ENCODE data around the gene TRH. TPM values are rescaled to one million over a fixed set of nuclear protein-coding genes. Genes with fewer than 3 reads are reported as not detected.

Gene TRH
- total RNA-seq, 4 donors from 2014 or later, result not detected

DNA sequence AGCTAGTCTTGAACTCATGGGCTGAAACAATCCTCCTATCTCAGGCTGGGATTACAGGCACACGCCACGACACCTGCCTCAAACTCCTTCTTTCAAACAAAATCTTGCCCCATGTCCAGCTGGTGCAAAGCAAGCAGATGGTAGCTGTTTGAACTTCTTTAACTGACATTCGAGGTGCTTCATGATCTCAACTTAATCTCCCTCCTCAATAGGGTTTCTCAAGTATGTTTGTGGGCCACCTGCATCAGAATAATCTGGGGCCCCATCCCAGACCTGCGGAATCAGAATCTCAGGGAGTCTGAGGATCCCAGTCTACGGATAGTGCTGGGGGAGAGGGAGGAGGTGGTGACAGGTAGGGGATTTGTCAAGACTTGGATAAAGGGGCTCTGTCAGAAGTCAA, 20.9 kb upstream of the TRH start:
- no peaks in the 10 kb centered on the region for H3K4me1 ChIP-seq
- no peaks in the 10 kb centered on the region for H3K27me3 ChIP-seq
- DNase-seq, result peak in 1 of 3 donors; percentile 4
- no peak overlapping the region for H3K27ac ChIP-seq
- no peak for TF ChIP-seq POLR2A (IDR thresholded peaks at IDR 0.05)
- TF ChIP-seq, protein P1, sequence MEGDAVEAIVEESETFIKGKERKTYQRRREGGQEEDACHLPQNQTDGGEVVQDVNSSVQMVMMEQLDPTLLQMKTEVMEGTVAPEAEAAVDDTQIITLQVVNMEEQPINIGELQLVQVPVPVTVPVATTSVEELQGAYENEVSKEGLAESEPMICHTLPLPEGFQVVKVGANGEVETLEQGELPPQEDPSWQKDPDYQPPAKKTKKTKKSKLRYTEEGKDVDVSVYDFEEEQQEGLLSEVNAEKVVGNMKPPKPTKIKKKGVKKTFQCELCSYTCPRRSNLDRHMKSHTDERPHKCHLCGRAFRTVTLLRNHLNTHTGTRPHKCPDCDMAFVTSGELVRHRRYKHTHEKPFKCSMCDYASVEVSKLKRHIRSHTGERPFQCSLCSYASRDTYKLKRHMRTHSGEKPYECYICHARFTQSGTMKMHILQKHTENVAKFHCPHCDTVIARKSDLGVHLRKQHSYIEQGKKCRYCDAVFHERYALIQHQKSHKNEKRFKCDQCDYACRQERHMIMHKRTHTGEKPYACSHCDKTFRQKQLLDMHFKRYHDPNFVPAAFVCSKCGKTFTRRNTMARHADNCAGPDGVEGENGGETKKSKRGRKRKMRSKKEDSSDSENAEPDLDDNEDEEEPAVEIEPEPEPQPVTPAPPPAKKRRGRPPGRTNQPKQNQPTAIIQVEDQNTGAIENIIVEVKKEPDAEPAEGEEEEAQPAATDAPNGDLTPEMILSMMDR (IDR thresholded peaks at IDR 0.05), result no peak
- H3K4me3 ChIP-seq, result no peak overlapping the region
- no peaks in the 10 kb centered on the region for H3K36me3 ChIP-seq
- no peaks in the 10 kb centered on the region for H3K9me3 ChIP-seq

DNA sequence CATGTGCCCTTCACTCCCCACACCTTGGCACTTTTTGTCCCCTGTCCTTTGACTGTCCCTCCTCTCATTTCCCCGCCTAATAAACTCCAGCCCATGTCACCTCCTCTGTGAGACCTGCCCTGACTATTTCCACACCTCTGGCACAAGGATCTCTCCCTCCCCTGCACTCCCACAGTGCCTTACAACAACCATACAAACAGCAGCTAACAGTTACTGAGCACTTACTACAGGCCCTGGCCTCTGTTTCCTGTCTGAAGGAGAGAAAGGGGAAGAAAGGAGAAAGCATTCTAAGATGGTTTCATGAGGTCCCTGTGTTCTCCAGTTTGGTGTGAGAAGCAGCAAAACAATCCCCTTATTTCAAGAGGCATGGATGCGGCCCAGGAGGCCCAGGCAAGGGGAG, 20.0 kb upstream of the TRH start:
- Histone ChIP-seq H3K27ac (no peak overlapping the region), H3K4me3 (no peak overlapping the region), H3K27me3 (no peaks in the 10 kb centered on the region), H3K4me1 (no peaks in the 10 kb centered on the region), H3K36me3 (no peaks in the 10 kb centered on the region), H3K9me3 (no peaks in the 10 kb centered on the region)
- DNase-seq, result no peak
- TF ChIP-seq, protein P1 (IDR thresholded peaks at IDR 0.05), result no peak
- TF ChIP-seq POLR2A (IDR thresholded peaks at IDR 0.05), result no peak

DNA sequence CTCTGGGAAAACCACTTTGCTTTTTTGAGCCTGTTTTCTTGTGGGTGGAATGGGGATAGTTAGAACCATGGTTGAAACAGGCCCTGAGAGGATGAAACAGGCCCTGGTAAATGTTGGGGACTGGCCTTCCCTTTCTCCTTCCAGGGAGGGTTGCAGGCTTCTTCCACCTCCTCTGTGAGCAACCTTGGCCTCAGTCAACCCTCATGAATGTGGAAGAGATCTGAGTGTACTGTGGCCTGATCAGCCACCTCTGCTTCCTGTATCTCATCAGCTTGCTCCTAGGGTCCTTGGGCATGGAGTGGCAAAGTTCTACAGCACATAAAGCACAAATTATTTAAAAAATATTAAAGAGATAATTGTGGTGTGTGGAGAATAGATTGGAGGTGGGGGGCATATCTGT, 17.6 kb upstream of the TRH start:
- TF ChIP-seq POLR2A (IDR thresholded peaks at IDR 0.05), result no peak
- no peaks in the 10 kb centered on the region for H3K27me3 ChIP-seq
- no peak overlapping the region for H3K27ac ChIP-seq
- H3K9me3 ChIP-seq, result no peaks in the 10 kb centered on the region
- H3K36me3 ChIP-seq, result no peaks in the 10 kb centered on the region
- no peak overlapping the region for H3K4me3 ChIP-seq
- no peaks in the 10 kb centered on the region for H3K4me1 ChIP-seq
- no peak for DNase-seq

DNA sequence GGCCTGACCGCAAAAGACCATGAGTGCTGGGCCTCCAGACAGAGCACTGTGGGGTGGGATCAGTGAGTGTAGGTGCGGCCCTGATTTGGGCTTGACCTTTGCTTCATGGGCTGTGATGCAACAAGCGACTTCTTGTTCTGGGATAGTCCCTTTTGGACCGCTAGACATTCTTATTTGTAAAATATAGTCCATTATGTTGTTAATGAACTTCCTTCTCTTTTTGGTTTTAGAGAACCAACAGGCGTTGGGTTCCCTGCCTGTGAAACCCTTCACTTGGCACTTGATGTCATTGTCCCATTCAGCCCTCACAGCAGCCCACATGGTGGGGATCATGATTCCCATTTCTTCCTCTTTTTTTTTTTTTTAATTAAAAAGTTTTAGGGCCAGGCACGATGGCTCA, 15.8 kb upstream of the TRH start:
- no peak for DNase-seq
- TF ChIP-seq POLR2A (IDR thresholded peaks at IDR 0.05), result no peak
- TF ChIP-seq, protein P1 (IDR thresholded peaks at IDR 0.05), result no peak
- Histone ChIP-seq H3K27ac (no peak overlapping the region), H3K4me3 (no peak overlapping the region), H3K9me3 (no peaks in the 10 kb centered on the region), H3K4me1 (no peaks in the 10 kb centered on the region), H3K27me3 (no peaks in the 10 kb centered on the region), H3K36me3 (no peaks in the 10 kb centered on the region)

DNA sequence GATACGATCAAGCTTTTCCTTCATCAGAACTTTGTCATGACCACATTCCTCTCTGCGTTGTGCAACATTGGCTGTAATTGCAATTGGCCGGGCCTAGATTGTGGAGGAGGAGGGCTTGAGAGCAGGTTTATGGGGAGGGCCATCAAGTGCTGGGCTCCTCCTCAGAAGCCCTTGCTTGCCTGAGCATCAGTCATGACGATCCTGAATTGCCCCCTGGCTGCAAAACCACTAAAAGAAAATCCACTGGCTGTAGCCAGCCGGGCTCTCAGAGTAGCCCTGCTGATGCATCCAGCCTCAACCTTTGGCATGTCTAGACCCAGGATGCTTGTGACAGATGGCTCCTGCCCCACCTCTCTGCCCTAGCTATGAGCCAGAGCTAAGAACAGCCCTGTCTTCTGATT, 13.4 kb upstream of the TRH start:
- H3K4me1 ChIP-seq, result no peaks in the 10 kb centered on the region
- no peaks in the 10 kb centered on the region for H3K36me3 ChIP-seq
- no peak for TF ChIP-seq POLR2A (IDR thresholded peaks at IDR 0.05)
- TF ChIP-seq, protein P1 (IDR thresholded peaks at IDR 0.05), result no peak
- H3K27ac ChIP-seq, result no peak overlapping the region
- H3K9me3 ChIP-seq, result no peaks in the 10 kb centered on the region
- no peaks in the 10 kb centered on the region for H3K27me3 ChIP-seq
- DNase-seq, result no peak
- no peak overlapping the region for H3K4me3 ChIP-seq

DNA sequence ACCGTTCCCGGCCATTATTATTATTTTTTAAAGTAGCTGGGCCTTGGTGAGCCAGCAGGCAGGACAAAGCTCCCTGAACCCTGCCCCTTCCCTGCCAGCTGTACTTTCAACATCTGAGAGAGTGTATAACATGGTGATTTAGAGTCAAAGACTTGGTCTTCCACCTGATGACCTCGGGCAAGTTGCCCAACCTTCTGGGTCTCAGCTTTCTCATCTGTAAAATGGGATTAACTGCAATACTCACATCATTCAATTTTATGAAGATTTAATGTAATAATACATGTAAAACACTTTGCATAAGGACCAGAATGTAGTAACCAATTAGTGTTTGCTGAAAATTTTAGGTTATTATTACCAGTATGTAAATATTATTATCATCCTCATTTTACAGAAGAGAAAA, 11.9 kb upstream of the TRH start:
- Histone ChIP-seq H3K4me1 (no peaks in the 10 kb centered on the region), H3K36me3 (no peaks in the 10 kb centered on the region), H3K27me3 (no peaks in the 10 kb centered on the region), H3K9me3 (no peaks in the 10 kb centered on the region), H3K27ac (no peak overlapping the region), H3K4me3 (no peak overlapping the region)
- TF ChIP-seq POLR2A (IDR thresholded peaks at IDR 0.05), result no peak
- DNase-seq, result no peak

DNA sequence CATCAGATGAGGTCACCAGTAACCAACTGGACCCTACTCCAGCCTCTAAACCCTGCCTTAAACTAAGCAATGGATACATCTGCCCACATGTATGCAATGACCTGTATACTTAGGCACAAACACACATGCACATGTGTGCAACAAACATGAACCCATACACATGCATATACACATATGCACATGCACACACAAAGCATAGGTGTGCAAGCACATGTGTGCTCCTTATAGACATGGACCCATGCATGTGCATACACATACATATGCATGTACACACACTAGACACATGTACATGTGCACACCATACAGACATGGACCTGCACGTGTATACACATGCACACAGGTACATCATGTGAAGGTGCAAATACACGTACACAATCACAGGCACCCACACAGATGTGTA, 8.6 kb upstream of the TRH start:
- Histone ChIP-seq H3K4me1 (no peaks in the 10 kb centered on the region), H3K36me3 (no peaks in the 10 kb centered on the region), H3K4me3 (no peak overlapping the region), H3K27ac (no peak overlapping the region), H3K27me3 (no peaks in the 10 kb centered on the region), H3K9me3 (no peaks in the 10 kb centered on the region)
- no peak for TF ChIP-seq POLR2A (IDR thresholded peaks at IDR 0.05)
- TF ChIP-seq, protein P1 (IDR thresholded peaks at IDR 0.05), result no peak
- DNase-seq, result no peak

Measured in Peyer's patch (tissue), 4 donors.